GM12801 (cell line): ENCODE measurements around the gene KCNIP2.

Experiments
- CTCF ChIP-seq: IDR thresholded peaks from one replicate; pipeline ENCODE4 v1.5.1; 2011; ENCODE audit warnings: control low read depth; ENCODE audit not compliant: insufficient read length; ENCODE audit errors: extremely low read depth

KCNIP2 gene

GRCh38 chr10:101859530-101859929 is 15.9 kb upstream of the KCNIP2 start:
- TF ChIP-seq CTCF, result no peak

GRCh38 chr10:101858723-101859500 is 15.3 kb upstream of the KCNIP2 start:
- TF ChIP-seq CTCF, result no peak

GRCh38 chr10:101857802-101858476 is 14.3 kb upstream of the KCNIP2 start:
- no peak for TF ChIP-seq CTCF

- no peak for TF ChIP-seq CTCF
Measured at GRCh38 chr10:101856626-101857025, 13.0 kb upstream of the KCNIP2 start.

GRCh38 chr10:101851411-101852116 is 8.0 kb upstream of the KCNIP2 start:
- TF ChIP-seq CTCF, result no peak

- TF ChIP-seq CTCF, result no peak
Measured at GRCh38 chr10:101850749-101851148, 7.1 kb upstream of the KCNIP2 start.

- no peak for TF ChIP-seq CTCF
Measured at GRCh38 chr10:101848894-101849351, 5.3 kb upstream of the KCNIP2 start.
